ENCODE results near the gene CNTNAP2.

Gene CNTNAP2

DNA sequence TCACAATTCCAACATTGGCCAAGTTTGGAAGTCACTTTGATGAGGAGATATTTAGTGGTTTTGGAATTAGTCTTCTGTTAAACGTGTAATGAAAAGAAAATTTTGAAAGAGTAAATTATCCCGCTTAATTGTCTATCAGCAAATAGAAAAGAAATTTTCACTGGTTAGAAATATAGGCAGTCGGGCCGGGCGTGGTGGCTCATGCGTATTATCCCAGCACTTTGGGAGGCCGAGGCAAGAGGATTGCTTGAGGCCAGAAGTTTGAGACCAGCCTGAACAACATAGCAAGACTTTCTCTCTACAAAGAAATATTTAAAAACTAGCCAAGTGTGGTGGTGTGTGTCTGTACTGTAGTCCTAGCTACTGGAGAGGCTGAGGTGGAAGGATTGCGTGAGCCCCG lies 13.4 kb downstream of the CNTNAP2 start:
- Histone ChIP-seq H3K27me3 (no peaks in the 10 kb centered on the region), H3K36me3 (no peaks in the 10 kb centered on the region), H3K4me3 (ENCODE audit: low read depth, low read length) (no peak overlapping the region), H3K4me1 (no peaks in the 10 kb centered on the region), H3K9me3 (no peaks in the 10 kb centered on the region)
- no peak for DNase-seq
- TF ChIP-seq, protein P1, sequence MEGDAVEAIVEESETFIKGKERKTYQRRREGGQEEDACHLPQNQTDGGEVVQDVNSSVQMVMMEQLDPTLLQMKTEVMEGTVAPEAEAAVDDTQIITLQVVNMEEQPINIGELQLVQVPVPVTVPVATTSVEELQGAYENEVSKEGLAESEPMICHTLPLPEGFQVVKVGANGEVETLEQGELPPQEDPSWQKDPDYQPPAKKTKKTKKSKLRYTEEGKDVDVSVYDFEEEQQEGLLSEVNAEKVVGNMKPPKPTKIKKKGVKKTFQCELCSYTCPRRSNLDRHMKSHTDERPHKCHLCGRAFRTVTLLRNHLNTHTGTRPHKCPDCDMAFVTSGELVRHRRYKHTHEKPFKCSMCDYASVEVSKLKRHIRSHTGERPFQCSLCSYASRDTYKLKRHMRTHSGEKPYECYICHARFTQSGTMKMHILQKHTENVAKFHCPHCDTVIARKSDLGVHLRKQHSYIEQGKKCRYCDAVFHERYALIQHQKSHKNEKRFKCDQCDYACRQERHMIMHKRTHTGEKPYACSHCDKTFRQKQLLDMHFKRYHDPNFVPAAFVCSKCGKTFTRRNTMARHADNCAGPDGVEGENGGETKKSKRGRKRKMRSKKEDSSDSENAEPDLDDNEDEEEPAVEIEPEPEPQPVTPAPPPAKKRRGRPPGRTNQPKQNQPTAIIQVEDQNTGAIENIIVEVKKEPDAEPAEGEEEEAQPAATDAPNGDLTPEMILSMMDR (IDR thresholded peaks at IDR 0.05; ENCODE audit: low read depth, low read length), result no peak

DNA sequence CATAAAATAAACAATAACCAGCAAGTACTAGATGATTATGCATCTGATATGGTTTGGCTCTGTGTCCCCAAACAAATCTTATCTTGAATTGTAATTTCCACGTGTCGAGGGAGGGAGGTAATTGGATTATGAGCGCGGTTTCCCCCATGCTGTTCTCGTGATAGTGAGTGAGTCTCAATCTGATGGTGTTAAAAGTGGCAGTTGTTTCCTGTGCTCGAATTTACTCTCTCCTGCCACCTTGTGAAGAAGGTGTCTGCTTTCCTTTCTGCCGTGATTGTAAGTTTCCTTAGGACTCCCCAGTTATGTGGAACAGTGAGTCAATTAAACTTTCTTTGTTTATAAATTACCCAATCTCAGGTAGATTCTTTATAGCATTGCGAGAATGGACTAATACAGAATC lies 15.1 kb downstream of the CNTNAP2 start:
- no peak for DNase-seq
- Histone ChIP-seq H3K36me3 (no peaks in the 10 kb centered on the region), H3K27me3 (no peaks in the 10 kb centered on the region), H3K4me1 (no peaks in the 10 kb centered on the region), H3K4me3 (ENCODE audit: low read depth, low read length) (no peak overlapping the region), H3K9me3 (no peaks in the 10 kb centered on the region)
- TF ChIP-seq, protein P1 (IDR thresholded peaks at IDR 0.05; ENCODE audit: low read depth, low read length), result no peak

DNA sequence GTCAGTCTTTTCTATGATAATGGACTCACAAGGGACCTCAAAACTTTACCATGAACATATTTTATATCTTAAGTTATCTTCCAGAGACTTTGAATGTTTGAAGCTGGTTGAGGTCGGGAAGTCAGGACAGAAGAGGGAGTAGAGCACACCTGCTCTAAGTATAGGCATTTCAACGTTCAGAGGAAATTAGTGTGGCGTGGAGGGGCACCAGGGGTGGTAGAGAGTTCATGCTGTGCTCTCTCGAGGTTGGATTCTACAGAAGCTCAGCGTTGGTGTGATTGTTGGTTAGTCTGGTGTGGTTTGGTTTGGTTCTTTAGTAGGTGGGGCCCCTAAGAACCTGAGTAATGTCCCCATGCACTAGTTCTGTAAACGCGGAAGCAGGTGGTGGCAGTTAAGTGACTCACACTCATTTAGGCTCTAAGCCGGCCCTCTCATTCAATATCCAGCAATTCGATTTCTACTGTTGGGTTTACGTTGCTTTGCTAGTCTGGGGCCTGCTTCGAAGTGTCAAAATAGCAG lies 19.8 kb downstream of the CNTNAP2 start:
- Histone ChIP-seq H3K36me3 (no peaks in the 10 kb centered on the region), H3K4me3 (ENCODE audit: low read depth, low read length) (no peak overlapping the region), H3K4me1 (no peaks in the 10 kb centered on the region), H3K27me3 (no peaks in the 10 kb centered on the region), H3K9me3 (no peaks in the 10 kb centered on the region)
- no peak for DNase-seq
- TF ChIP-seq, protein P1 (IDR thresholded peaks at IDR 0.05; ENCODE audit: low read depth, low read length), result no peak

DNA sequence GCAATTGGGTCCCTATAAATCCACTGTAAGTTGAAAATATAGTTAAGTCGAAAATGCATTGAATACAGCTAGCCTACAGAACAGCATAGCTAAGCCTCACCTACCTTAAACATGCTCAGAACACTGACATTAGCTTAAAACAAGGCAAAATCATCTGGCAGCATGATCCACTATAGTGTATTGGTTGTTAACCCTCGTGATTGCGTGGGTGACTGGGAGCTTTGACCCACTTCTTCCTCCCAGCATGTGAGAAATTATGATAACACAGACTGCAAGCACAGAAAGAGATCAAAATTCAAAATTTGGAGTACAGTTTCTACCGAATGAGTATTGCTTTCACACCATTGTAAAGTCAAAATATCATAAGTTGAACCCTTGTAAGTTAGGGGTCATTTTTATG lies 22.3 kb downstream of the CNTNAP2 start:
- no peak for DNase-seq

DNA sequence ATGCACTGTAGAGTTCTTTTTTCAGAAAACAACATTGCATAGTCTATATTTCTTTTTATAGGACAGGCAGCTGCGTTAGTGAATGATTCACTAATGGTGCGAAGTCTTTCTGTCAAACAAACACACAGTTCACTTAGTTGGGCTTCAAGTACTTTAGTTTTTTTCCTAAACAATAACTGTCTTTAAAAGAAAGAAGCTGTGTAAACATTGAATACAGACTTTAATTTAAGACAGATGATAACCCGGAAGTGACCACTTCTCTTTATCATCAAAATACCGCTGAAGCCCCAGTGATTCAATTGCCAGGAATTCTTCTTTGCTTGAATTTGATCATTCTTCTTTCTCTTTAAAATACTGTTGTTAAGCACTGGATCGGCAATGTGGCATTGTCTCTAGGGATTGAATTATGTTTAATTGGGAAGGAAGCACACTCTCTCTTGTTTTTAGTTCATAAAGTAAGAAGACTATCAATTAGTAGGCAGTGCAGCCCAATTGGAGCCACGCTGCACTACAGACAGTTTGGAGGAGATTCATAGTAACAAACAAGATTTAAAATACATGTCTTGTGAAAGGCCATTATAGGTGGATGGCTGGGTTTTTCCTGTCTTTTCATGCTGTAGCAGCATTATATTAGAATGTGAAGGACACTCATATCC lies 30.4 kb downstream of the CNTNAP2 start:
- no peak for DNase-seq
- H3K27me3 ChIP-seq, result no peaks in the 10 kb centered on the region

More for the DNA sequence above, 22.3 kb downstream of the CNTNAP2 start:
- Histone ChIP-seq H3K27me3 (no peaks in the 10 kb centered on the region), H3K9me3 (no peaks in the 10 kb centered on the region), H3K4me3 (ENCODE audit: low read depth, low read length) (no peak overlapping the region), H3K4me1 (no peaks in the 10 kb centered on the region), H3K36me3 (no peaks in the 10 kb centered on the region)
- TF ChIP-seq, protein P1 (IDR thresholded peaks at IDR 0.05; ENCODE audit: low read depth, low read length), result no peak

DNA sequence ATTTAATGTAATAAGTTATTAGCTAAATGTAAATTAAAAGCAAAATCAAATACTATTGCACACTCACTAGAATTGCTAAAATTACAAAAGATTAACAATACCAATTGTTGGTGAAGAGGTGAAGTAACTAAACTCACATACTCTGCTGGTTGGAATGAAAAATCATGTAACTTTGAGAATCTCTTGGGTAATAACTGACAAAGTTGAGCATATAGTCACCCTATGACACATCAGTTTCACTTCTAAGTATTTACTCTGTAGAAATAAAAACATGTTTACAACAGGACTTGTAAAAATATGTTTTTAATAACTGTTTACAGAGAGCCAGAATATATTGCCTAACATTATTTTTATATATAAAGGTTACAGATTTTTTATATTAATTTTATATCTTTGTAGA lies 33.6 kb downstream of the CNTNAP2 start:
- TF ChIP-seq, protein P1 (IDR thresholded peaks at IDR 0.05; ENCODE audit: low read depth, low read length), result no peak
- no peaks in the 10 kb centered on the region for H3K36me3 ChIP-seq
- no peaks in the 10 kb centered on the region for H3K9me3 ChIP-seq
- no peak for DNase-seq
- no peak overlapping the region for H3K4me3 ChIP-seq (ENCODE audit: low read depth, low read length)
- no peaks in the 10 kb centered on the region for H3K4me1 ChIP-seq
- no peaks in the 10 kb centered on the region for H3K27me3 ChIP-seq

More for the DNA sequence above, 30.4 kb downstream of the CNTNAP2 start:
- TF ChIP-seq, protein P1 (IDR thresholded peaks at IDR 0.05; ENCODE audit: low read depth, low read length), result no peak
- no peak overlapping the region for H3K4me3 ChIP-seq (ENCODE audit: low read depth, low read length)
- H3K9me3 ChIP-seq, result no peaks in the 10 kb centered on the region
- no peaks in the 10 kb centered on the region for H3K4me1 ChIP-seq
- no peaks in the 10 kb centered on the region for H3K36me3 ChIP-seq
